Esophagus squamous epithelium (tissue), 4 donors: ENCODE results near the gene CMA1.

ENCODE experiments used
- CTCF ChIP-seq, 6 experiments: fragments of 450-650 bp in 4 of 6; fragments of 200-600 bp in 2 of 6; sonication (generic) in 2 of 6; IDR thresholded peaks; one replicate each; pipeline ENCODE4 v1.5.1; 2016 to 2019; ENCODE audit warnings: antibody characterized with exemption in 6 of 6, mild to moderate bottlenecking in 4 of 6, moderate library complexity in 4 of 6
- POLR2A ChIP-seq, 4 donors: fragments of 450-650 bp; IDR thresholded peaks; one replicate each; pipeline ENCODE4 v1.6.1; 2017; ENCODE audit warnings: antibody characterized with exemption in 4 of 4, mild to moderate bottlenecking in 4 of 4, moderate library complexity in 3 of 4

- TF ChIP-seq CTCF (IDR thresholded peaks at IDR 0.05) (no peak), POLR2A (IDR thresholded peaks at IDR 0.05) (no peak)
Measured at GRCh38 chr14:24514209-24514608, 6.1 kb upstream of the CMA1 start.
